ENCODE results near the gene PRKACB.
"Not testable (repeated sequence)": the region's sequence is repeated elsewhere in the genome, so short reads cannot be mapped to it uniquely, and the experiment has no call there.

PRKACB gene

DNA sequence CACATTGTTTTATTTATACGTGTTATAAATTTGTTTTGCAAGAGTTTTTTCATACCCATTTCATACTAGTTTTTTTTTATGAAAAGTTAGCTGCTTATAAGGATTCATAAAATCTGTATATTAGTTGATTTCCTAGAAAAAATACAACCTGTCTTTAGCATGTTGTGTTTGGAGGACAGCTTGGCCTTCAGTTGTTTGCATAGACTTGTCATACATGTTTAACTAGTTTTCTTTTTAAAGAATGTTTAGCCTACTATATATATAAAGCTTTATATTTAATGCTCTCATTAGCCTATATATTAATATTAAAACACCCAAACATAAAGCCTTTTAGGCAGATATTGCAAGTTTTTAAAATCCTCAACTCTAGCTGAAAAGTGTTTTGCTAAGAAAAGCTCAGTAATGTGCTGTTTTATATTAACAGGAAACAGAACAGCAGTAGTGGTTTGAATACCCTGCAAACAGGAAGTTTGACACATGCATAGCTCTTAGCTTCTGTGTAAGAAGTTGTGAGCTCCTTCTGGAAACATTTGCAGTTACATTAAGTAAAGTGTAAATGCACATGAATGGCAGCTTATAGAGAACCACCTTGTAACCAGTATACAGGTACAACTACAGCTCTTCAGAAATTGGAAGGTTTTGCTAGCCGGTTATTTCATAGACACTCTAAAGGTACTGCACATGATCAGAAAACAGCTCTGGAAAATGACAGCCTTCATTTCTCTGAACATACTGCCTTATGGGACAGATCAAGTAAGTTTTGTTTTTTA, at the start of gene PRKACB:
Gene PRKACB, plus strand, starts transcription at position 476 of the 770 bp plus-strand sequence. Its CDS starts 91 bp downstream, at position 567.
- no peak for DNase-seq (ENCODE audit: low read depth)

DNA sequence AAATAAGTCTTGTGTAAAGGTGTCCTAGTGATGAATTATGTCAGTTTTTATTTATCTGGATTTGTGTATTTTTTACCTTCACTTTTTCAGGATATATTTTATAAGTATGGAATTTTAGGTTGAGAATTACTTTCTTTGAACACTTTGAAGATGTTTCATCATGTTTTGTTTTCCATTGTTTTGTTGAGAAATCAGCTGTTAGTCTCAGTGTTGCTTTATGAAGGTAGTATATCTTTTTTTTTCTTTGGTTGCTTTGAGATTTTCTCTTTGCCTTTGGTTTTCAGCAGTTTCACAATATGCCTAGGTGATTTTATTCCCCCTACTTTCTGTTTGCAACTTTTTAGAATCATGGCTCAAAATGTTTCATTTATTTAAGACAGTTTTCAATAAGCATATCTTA, 48.8 kb upstream of the PRKACB start:
- DNase-seq (ENCODE audit: low read depth), result no peak

DNA sequence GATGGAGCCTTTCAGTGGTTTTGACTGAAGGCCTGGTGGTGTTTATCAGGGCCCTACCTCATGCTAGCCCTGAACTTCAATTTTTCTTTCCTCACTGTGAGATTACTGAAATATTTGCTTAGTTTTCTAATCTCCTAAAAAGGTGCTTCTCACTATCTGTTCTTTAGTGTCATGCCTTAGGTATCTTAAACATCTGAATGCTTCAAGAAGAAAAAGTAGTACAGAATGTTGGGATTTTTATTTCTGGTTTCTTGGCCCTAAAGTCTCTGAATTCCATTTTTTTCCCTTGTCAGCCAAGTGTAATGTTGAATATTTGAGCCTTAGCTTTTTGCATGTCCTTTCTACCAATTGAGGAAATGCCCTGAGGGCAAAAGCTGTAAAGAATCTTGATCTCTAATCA, 47.9 kb upstream of the PRKACB start:
- DNase-seq (ENCODE audit: low read depth), result no peak

DNA sequence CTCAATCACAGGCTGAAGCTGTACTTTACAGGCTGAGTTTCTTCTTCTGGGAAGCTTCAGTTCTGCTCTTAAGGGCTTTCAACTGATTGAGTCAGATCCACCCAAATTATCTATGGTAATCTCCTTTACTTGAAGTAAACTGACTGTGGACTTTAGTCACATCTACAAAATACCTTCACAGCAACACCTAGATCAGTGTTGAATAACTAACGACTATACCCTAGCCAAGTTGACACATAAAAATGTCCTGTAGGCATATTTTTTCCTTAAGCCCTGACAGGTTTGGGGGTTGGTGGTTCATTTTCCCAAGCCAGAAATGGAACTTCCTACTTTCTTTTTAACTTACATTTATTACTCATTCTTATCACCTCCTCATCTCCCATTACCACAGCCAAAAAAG, 42.9 kb upstream of the PRKACB start:
- no peak for DNase-seq (ENCODE audit: low read depth)

DNA sequence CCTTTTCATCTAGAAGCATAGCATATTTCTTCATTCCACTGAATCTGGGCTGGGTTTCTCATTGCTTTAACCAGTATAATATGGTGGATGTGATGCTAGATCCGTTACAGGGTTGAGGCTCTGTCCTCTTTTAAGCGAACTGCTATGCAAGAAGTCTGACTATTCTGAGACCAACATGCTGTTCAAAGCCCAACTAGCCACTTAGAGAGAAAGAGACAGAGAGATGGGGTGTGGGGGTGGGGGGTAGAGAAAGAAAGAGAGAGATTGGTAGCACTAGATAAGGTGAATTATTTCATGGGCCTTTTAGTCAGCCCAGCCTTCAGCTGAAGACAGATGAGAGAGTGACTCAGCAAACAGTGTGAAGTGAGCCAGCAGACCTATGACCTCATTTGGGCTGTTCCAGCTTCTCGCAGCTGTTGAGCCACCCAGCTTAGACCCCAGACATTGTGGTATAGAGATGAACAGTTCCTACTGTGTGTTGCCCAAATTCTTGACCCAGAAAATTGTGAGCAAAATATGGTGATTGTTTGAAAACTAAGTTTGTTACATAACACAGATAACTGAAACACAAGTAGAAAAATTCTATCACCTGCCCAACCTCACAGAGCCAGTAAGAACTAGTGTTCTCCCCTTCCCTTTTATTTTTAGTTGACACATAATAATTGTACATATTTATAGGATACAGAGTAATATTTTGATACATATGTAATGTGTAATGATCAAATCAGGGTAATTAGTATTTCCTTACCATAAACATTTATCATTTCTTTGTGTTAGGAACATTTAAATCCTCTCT, 40.7 kb upstream of the PRKACB start:
- peak; percentile 1 for DNase-seq (ENCODE audit: low read depth)

DNA sequence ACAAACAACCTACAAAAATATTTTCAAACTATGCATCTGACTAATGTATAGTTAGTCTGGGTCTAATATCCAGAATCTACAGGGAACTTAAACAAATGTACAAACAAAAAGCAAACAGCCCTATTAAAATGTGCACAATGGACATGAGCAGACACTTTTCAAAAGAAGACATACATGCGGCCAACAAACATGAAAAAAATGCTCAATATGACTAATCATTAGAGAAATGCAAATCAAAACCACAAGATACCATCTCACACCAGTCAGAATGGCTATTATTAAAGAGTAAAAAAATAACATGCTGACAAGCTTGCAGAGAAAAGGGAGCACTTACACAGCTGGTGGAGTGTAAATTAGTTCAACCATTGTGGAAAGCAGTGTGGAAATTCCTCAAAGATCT, 36.5 kb upstream of the PRKACB start:
- DNase-seq (ENCODE audit: low read depth), result not testable (repeated sequence)

DNA sequence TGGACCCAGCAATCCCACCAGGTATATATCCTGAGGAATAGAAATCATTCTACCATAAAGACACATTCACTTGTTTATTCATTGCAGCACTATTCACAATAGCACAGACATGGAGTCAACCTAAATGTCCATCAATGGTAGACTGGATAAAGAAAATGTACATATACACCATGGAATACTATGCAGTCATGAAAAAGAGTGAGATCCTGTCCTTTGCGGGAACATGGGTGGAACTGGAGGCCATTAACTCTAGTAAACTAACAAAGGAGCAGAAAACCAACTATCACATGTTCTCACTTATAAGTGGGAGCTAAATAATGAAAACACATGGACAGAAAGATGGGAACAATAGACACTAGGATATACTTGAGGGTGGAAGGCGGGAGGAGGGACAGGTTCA, 36.1 kb upstream of the PRKACB start:
- DNase-seq (ENCODE audit: low read depth), result no peak

DNA sequence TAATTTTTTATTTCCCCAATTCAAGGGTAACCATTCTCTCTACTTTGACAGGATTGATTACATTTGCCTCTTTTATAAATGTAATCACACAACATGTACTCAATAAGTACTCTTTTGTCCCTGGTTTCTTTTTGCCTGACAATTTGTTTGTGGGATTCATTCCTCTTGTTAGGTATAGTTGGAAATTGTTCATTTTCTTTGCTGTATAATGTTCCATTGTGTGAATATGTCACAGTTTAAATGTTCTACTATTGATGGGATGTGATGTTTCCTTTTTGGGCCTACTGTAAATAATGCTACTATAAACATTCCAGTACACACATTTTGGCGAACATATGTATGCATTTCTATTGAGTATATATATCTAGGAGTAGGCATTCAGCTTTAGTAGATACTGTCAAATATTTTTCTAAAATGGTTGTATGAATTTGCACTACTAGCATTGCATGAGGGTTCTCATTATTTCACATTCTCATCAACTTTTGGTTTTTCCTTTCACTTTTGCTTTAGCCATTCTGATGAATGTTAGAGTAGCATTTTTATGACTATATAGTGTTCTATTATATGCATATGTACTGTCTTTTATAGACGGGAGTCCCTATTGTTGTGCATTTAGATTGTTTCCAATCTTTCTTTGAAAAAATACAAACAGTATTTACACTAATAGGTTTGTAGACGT, 35.0 kb upstream of the PRKACB start:
- no peak for DNase-seq (ENCODE audit: low read depth)

DNA sequence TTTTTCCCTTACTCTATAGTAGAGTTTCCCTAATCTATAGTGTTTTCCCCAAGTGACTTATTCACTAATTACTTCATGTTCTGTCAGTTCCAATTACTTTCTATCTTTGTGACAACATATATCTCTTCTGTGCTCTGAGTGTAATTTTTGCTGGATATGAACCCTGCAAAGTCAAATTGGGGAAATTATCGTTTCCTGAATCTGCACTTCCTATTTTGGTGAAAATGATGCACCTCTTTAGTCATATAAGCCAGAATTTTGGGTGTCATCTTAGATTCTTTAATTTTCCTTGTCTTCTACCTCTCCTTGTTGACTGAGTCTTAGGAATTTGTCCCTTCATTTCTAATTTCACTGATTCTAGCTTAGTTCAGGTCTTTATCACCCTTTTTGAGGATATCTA, 33.4 kb upstream of the PRKACB start:
- DNase-seq (ENCODE audit: low read depth), result no peak

DNA sequence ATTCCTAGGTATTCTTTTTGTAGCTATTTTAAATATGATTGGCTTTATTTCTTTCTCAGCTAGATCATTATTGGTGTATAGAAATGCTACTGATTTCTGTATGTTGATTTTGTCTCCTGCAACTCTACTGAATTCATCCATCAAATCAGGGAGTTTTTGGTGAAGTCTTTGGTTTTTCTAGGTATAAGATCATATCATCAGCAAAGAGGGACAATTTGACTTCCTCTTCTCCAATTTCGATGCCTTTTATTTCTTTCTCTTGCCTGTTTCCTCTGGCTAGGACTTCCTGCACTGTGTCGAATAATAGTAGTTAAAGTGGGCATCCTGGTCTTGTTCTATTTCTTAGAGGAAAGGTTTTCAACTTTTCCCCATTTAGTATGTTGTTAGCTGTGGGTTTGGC, 27.5 kb upstream of the PRKACB start:
- no peak for DNase-seq (ENCODE audit: low read depth)

DNA sequence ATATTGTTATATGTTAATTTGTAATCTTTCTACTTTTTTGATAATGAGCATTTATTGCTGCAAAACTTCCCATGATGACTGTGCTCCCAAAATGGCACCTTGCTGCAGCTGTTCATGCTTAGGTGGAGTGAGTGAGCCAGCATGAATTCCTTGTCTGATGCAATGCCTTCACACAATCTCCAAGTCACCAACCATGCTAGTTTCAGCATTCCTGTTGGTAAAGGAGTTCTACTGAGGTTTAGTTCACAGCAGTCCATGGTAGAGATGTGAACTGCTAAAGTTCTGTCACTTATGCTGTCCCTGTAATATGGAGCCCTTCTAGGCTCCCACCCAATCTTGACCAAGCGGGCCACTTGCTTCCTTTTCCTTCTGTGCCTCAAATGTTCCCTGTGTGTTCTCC, 26.2 kb upstream of the PRKACB start:
- DNase-seq (ENCODE audit: low read depth), result no peak

DNA sequence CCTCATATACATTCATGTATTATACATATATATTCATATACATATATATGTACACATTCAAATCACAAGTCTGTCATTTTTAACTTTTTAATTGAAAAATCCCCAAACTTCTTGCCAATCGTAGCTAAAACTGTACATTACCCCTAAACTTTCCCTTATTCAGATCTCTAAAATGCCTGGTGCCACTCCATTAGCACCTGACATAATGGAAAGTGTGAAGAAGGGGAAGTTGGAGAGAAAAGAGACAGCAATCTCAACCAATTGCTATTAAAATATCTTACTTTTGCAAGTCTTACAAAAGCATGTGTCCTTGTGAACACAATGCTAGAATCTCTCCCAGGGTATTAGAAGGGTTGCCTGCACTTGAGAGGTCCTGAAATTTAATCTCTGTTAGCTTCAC, 22.7 kb upstream of the PRKACB start:
- DNase-seq (ENCODE audit: low read depth), result no peak

DNA sequence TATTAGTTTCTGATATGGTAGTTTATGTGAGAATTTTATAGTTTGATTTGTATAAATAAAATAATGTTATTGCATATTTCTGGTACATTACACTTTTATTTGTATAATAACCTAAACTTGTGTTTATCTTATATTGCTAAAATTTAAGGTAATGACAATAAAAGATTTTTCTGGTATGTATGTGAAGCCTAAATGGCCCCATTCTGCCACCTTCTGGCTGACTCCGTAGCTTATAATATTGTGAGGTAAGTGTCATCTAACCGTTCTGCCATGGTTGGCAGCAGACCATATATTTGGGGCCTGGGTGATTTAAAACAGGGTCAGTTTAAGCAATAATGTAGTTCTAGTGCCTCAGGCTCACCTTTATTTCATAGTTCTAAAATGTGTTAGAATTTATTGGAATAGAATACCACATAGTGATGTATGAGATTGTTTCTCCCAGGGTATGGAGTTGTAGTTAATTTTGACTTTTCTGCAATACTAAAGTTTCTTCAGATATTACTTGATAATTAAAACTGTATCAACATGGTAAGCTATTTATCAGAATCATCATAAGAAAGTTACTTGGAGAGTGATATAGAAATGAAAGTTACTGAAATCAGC, 21.2 kb upstream of the PRKACB start:
- DNase-seq (ENCODE audit: low read depth), result peak; percentile 18

DNA sequence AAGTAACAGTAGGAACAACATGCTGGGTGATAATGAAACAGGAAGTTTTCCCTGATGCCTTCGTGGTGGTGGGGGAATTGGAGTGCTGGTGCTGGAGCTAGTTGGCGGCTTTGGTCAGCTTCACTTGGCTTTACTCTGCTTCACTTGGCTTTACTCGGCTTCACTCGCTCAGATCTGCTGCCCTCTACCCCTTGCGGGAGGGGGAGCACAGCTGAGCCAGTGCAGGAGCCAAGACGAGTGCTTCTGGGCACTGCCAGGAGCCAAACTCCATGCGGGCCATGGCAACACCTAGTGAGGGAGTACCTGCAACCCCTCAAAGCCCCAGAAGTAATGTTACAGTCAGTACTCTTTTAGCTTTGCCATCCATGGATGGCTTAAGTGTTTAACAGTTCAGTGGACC, 10.6 kb upstream of the PRKACB start:
- no peak for DNase-seq (ENCODE audit: low read depth)

DNA sequence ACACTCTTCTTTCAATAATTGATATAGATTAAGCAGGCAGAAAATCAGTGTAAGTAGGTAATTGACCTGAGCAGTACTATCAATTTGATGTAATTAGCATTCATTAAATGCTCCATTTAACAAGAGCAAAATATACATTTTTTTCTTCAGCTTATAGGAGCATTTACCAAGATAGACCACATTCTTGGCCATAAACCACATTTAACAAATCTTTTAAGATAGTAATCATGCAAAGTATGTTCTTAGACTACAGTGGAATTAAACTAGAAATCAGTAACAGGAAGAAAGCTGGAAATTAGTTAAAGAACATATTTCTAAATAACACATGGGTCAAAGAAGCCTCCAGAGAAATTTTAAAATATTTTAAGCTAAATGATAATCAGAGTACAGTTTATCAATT, 8.7 kb upstream of the PRKACB start:
- DNase-seq (ENCODE audit: low read depth), result no peak

DNA sequence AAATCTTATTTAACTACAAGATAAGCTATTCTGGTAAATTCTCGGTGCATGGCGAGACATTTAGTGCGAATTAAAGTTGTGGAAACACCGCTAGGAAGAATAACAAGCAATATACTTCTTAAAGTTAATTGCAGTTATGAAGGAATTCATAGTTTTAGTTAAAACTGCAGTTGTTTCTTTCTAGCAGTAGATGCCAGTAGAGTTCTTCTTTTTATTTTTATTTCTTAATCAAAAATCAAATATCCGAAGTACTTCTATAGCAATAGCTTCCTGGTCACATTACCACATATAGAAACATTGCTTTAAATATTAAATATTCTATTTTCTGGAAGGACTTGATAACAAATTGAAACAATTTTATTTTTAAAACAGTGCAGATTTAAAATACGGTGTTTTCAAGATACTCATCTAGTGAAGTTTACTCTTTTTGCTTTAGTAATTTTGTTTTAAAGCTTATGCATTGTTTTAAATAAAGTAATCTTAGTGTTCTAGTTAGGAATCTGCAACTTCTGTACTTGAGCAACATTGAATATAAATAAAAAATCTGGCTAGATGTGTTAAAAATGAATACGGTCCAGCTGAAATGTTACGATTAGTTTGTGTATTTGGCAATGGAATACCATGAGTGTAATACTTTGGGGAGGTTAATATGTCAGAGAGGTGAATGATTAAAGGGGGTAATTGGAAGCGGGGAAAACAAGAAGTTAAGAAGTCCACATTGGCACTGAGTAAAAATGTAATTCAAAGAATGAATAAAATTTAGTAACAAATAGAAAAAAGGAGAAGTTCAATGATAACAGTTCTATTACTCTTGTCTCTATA, 2.7 kb upstream of the PRKACB start:
- DNase-seq (ENCODE audit: low read depth), result no peak

DNA sequence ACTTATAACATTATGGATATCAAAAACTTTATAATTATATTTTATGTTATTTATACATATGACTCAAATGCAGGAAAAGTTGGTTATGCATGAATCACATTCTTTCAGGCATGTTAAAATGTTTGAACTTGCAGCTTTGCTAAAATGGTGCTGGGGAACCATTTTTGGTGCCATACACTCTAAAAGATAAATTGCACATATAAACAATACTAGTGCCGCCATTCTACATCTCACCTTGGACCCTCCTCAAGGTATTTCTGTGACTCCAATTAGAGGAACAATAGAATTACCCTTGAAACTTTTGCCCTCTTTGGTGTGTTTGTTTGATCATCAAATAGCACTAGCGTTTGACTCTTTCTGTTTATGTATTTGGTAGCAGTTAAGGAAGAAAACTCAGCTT, 997 bp downstream of the PRKACB start:
- no peak for DNase-seq (ENCODE audit: low read depth)

DNA sequence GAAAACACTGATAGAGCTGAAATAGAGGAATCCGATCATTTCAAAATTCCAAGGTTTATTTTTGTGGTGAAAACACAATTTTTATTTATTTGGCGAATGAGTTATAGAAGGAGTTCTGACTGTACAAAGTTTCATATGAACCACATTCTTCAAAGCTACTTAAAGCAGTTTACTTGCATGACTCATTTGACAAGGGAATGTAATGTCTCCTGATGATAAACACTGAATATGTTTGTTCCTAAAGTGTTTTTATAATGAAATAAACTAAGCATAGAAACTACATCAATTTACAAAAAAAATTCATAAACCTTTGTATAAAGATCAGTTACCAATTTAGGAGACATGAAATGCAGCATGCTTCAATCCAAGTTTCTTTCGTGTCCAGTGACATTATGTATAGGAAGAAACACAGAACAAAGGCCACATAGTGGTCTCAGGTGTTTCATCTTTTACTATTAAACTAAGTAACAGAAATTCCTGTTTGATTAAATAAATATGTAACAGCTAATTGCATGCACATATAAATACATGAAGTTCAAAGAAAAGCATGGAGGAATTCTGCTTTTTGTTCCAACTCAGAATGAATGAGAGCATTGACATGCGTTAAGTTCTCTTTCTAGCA, 2.5 kb downstream of the PRKACB start:
- no peak for DNase-seq (ENCODE audit: low read depth)

DNA sequence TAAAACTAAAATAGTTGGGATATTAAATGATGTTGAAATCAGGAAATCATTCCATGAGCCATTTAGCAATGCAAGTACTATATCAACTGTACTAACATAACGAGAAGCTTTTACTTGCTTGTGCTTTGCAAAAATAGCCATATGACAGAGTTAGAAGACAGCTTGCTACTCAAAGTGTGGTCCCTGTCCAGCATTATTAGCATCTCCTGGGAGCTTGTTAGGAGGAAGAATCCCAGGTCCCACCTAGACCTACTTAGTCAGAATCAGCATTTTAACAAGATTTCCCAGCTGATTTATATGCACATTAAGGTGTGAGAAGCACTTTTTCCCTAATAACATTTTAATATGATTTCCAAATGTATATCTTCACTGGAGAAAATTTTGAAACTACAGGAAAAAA, 4.7 kb downstream of the PRKACB start:
- DNase-seq (ENCODE audit: low read depth), result no peak

DNA sequence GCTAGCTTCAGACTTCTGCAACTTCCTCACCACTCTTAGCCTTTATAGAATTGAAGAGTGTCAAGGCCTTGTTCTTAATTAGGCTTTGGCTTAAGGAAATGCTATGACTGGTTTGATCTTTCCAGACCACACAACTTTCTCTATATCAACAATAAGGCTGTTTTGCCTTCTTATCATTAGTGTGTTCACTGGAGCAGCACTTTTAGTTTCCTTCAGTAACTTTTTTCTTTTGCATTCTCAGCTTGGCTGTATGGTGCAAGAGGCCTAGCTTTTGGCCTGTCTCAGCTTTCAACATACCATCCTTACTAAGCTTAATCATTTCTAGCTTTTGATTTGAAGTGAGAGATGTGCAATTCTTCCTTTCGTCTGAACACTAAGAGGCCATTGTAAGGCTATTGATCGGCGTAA, 8.6 kb downstream of the PRKACB start:
- no peak for DNase-seq (ENCODE audit: low read depth)

DNA sequence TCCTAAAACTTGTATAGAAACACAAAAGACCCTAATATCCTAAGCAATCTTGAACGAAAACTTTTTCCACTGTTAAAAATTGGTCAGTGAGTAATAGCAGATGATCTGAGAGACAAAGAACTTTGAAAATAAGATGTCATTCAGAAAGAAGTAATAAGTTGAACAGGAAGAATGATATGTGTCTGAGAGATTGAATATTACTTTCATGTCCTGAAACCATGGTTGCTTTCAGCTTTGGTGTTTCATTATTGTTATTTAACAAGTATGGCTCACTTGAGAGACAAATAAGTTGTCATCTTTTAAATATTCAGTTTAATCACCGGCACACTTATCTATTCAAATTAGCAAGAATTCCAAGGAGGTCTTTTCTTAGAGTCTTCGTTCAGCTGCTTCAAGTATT, 11.4 kb downstream of the PRKACB start:
- no peak for DNase-seq (ENCODE audit: low read depth)

Data from activated T-cell treated with anti-CD3 and anti-CD28 coated beads for 48 hours (primary cell).